Stomach smooth muscle (tissue), 2 donors: ENCODE data around the gene KMT2C.
A peak's percentile ranks its signal among the peaks of the same experiment; 100 is the strongest.

ENCODE experiments used
- H3K27ac ChIP-seq: one replicate; pipeline ENCODE4 v1.7.0; 2013; ENCODE audit warnings: mild to moderate bottlenecking, low read length, inconsistent platforms
- H3K27me3 ChIP-seq, 2 donors: one replicate each; pipeline ENCODE4 v1.7.0; 2013; ENCODE audit warnings: low read length in 2 of 2; ENCODE audit not compliant: insufficient read depth in 2 of 2, control insufficient read depth in 1 of 2
- H3K36me3 ChIP-seq, 2 donors: one replicate each; pipeline ENCODE4 v1.7.0; 2013; ENCODE audit warnings: low read length in 2 of 2; ENCODE audit not compliant: control insufficient read depth in 2 of 2, insufficient read depth in 2 of 2
- H3K4me1 ChIP-seq: one replicate; pipeline ENCODE4 v1.7.0; 2013; ENCODE audit warnings: low read length; ENCODE audit not compliant: control insufficient read depth, insufficient read depth
- H3K4me3 ChIP-seq, 2 donors: one replicate each; pipeline ENCODE4 v1.7.0; 2013; ENCODE audit warnings: low read length in 2 of 2
- H3K9ac ChIP-seq, 2 donors: one replicate each; pipeline ENCODE4 v1.7.0; 2013; ENCODE audit warnings: low read length in 2 of 2, mild to moderate bottlenecking in 1 of 2
- H3K9me3 ChIP-seq, 2 donors: one replicate each; pipeline ENCODE4 v1.7.0; 2013; ENCODE audit warnings: low read length in 2 of 2; ENCODE audit not compliant: control insufficient read depth in 2 of 2
- donor health status: healthy.
- donor health status: Pancreatic carcinoma.

The KMT2C gene

GRCh38 chr7:152351168-152351567 lies 84.6 kb downstream of the KMT2C start:
- H3K9me3 ChIP-seq = peaks cover 0 to 3% of the 10 kb centered on the region in 2 donors
- H3K27ac ChIP-seq = no peak overlapping the region
- no peak overlapping the region for H3K9ac ChIP-seq
- H3K4me1 ChIP-seq = no peaks in the 10 kb centered on the region
- H3K4me3 ChIP-seq = no peak overlapping the region
- peaks cover 0 to 3% of the 10 kb centered on the region in 2 donors for H3K36me3 ChIP-seq
- no peaks in the 10 kb centered on the region for H3K27me3 ChIP-seq

GRCh38 chr7:152347888-152348287 lies 87.9 kb downstream of the KMT2C start:
- peaks cover 0 to 3% of the 10 kb centered on the region in 2 donors for H3K9me3 ChIP-seq
- H3K4me1 ChIP-seq = no peaks in the 10 kb centered on the region
- H3K27me3 ChIP-seq = no peaks in the 10 kb centered on the region
- H3K36me3 ChIP-seq = no peaks in the 10 kb centered on the region
- no peak overlapping the region for H3K4me3 ChIP-seq
- H3K9ac ChIP-seq = no peak overlapping the region
- no peak overlapping the region for H3K27ac ChIP-seq

GRCh38 chr7:152344253-152344652 lies 91.5 kb downstream of the KMT2C start:
- Histone ChIP-seq H3K4me3 (no peak overlapping the region), H3K27ac (no peak overlapping the region), H3K9ac (no peak overlapping the region), H3K9me3 (peaks cover 0 to 3% of the 10 kb centered on the region in 2 donors), H3K36me3 (no peaks in the 10 kb centered on the region), H3K4me1 (peaks cover 11% of the 10 kb centered on the region), H3K27me3 (no peaks in the 10 kb centered on the region)

- Histone ChIP-seq H3K27me3 (no peaks in the 10 kb centered on the region), H3K9ac (no peak overlapping the region), H3K27ac (no peak overlapping the region), H3K36me3 (no peaks in the 10 kb centered on the region), H3K9me3 (peaks cover 0 to 2% of the 10 kb centered on the region in 2 donors), H3K4me3 (no peak overlapping the region), H3K4me1 (peaks cover 11% of the 10 kb centered on the region)
Observed at GRCh38 chr7:152342796-152343195, 93.0 kb downstream of the KMT2C start.

GRCh38 chr7:152341914-152342236 lies 93.9 kb downstream of the KMT2C start:
- H3K9ac ChIP-seq = no peak overlapping the region
- no peaks in the 10 kb centered on the region for H3K36me3 ChIP-seq
- no peak overlapping the region for H3K4me3 ChIP-seq
- H3K27me3 ChIP-seq = no peaks in the 10 kb centered on the region
- H3K9me3 ChIP-seq = no peaks in the 10 kb centered on the region
- H3K4me1 ChIP-seq = peaks cover 11% of the 10 kb centered on the region
- H3K27ac ChIP-seq = no peak overlapping the region

GRCh38 chr7:152341039-152341913 lies 94.5 kb downstream of the KMT2C start:
- Histone ChIP-seq H3K27me3 (no peaks in the 10 kb centered on the region), H3K4me3 (no peak overlapping the region), H3K9me3 (no peaks in the 10 kb centered on the region), H3K4me1 (peaks cover 13% of the 10 kb centered on the region), H3K9ac (peak overlapping the region in 1 of 2 donors; percentile 43), H3K27ac (no peak overlapping the region), H3K36me3 (no peaks in the 10 kb centered on the region)

GRCh38 chr7:152340161-152340560 lies 95.6 kb downstream of the KMT2C start:
- Histone ChIP-seq H3K27me3 (no peaks in the 10 kb centered on the region), H3K4me3 (no peak overlapping the region), H3K36me3 (no peaks in the 10 kb centered on the region), H3K4me1 (peaks cover 14% of the 10 kb centered on the region), H3K27ac (no peak overlapping the region), H3K9me3 (no peaks in the 10 kb centered on the region), H3K9ac (no peak overlapping the region)

- Histone ChIP-seq H3K9ac (no peak overlapping the region), H3K4me1 (peaks cover 14% of the 10 kb centered on the region), H3K9me3 (no peaks in the 10 kb centered on the region), H3K27me3 (no peaks in the 10 kb centered on the region), H3K36me3 (no peaks in the 10 kb centered on the region), H3K27ac (no peak overlapping the region), H3K4me3 (no peak overlapping the region)
Observed at GRCh38 chr7:152338561-152338960, 97.2 kb downstream of the KMT2C start.

GRCh38 chr7:152336754-152337368 lies 98.9 kb downstream of the KMT2C start:
- H3K9ac ChIP-seq = no peak overlapping the region
- no peak overlapping the region for H3K4me3 ChIP-seq
- H3K9me3 ChIP-seq = no peaks in the 10 kb centered on the region
- no peaks in the 10 kb centered on the region for H3K36me3 ChIP-seq
- H3K27me3 ChIP-seq = no peaks in the 10 kb centered on the region
- peaks cover 14% of the 10 kb centered on the region for H3K4me1 ChIP-seq
- no peak overlapping the region for H3K27ac ChIP-seq

- Histone ChIP-seq H3K9me3 (no peaks in the 10 kb centered on the region), H3K36me3 (no peaks in the 10 kb centered on the region), H3K9ac (no peak overlapping the region), H3K27ac (no peak overlapping the region), H3K4me1 (peaks cover 10% of the 10 kb centered on the region), H3K27me3 (no peaks in the 10 kb centered on the region), H3K4me3 (no peak overlapping the region)
Observed at GRCh38 chr7:152335900-152336571, 99.8 kb downstream of the KMT2C start.
